Colonic mucosa (tissue), 4 donors: ENCODE data around the gene NCF2. TPM values are rescaled to one million over a fixed set of nuclear protein-coding genes. Genes with fewer than 3 reads are reported as not detected.

ENCODE experiments used
- DNase-seq: peaks from one replicate; pipeline ENCODE4 v3.0.0-alpha.2; 2020
- H3K27ac ChIP-seq: fragments of 200-600 bp; one replicate; pipeline ENCODE4 v1.8.0; 2021
- H3K27me3 ChIP-seq: fragments of 200-600 bp; one replicate; pipeline ENCODE4 v1.8.0; 2021
- H3K36me3 ChIP-seq: fragments of 200-600 bp; one replicate; pipeline ENCODE4 v1.8.0; 2021
- H3K4me1 ChIP-seq: fragments of 200-600 bp; one replicate; pipeline ENCODE4 v1.8.0; 2021; ENCODE audit warnings: mild to moderate bottlenecking
- H3K4me3 ChIP-seq: fragments of 200-600 bp; one replicate; pipeline ENCODE4 v1.8.0; 2021
- H3K9ac ChIP-seq, 2 donors: one replicate each; pipeline ENCODE4 v1.7.0; 2013; ENCODE audit warnings: control low read depth in 2 of 2, low read depth in 2 of 2, low read length in 2 of 2
- H3K9me3 ChIP-seq: fragments of 200-600 bp; one replicate; pipeline ENCODE4 v1.8.0; 2021
- intact Hi-C: fragments of 100-400 bp; cut with DNase I; formaldehyde crosslinking; loops from one replicate; pipeline ENCODE4 v1.14.1; 2022
- total RNA-seq, 2 donors: library from RNA; stranded (reverse); fragmentation: NEBNext Ultra II Directional in 1 of 2; extraction: Animal tissue kit (Norgen Biotek cat#: 25700) in 1 of 2; gene quantifications; one replicate each; pipeline ENCODE4 v1.2.1, GENCODE V29; 2021
- TF ChIP-seq, protein P1 (sequence below): fragments of 200-600 bp; IDR thresholded peaks from one replicate; pipeline ENCODE4 v1.8.0; 2022; ENCODE audit warnings: antibody characterized with exemption, mild to moderate bottlenecking
- donor health status: healthy.
- donor health status: DM: no; HTN: no; CAD: no.
- donor health status: DM: no; HTN: no; CAD: no.

The NCF2 gene
- total RNA-seq, 2 donors from 2014 or later: 2.5 to 9.1 TPM

DNA sequence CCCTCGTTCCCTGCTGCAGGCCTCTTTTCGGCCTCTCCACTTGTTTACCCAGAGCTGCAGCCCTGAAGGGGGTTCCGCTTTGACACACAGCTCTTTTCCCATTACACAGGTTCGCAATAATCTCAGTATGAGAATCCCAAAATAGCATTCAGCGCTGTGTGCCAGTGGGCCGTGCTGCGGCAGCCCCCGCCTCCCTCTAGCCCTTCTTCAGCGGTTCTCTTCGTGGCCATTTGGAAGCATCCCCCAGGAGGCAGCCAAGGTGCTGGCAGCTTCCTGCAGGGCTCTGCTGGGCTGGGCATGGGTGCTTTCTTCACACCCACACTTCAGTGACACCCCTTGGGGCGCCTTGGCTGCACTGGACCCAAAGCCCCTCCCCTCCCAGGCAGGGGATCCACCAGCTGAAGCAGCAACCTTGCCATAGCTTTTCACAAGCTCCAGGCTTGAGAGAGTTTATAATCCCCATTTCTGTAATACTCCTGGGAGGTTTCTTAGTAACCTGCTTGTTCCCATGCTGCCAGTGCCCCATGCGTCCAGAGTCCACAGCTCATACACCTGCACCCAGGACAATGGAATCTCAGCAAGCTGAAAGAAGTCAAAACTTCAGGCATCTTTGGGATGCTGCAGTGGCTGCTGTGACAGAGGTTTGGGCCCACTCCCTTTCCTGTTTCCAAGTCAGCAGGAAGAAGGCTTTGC is 8.1 kb downstream of the NCF2 start:
- no peaks in the 10 kb centered on the region for H3K9me3 ChIP-seq
- H3K9ac ChIP-seq: no peak overlapping the region
- intact Hi-C loops: no loop called here
- H3K4me3 ChIP-seq: no peak overlapping the region
- H3K4me1 ChIP-seq: no peaks in the 10 kb centered on the region
- no peak overlapping the region for H3K27ac ChIP-seq
- TF ChIP-seq, protein P1, sequence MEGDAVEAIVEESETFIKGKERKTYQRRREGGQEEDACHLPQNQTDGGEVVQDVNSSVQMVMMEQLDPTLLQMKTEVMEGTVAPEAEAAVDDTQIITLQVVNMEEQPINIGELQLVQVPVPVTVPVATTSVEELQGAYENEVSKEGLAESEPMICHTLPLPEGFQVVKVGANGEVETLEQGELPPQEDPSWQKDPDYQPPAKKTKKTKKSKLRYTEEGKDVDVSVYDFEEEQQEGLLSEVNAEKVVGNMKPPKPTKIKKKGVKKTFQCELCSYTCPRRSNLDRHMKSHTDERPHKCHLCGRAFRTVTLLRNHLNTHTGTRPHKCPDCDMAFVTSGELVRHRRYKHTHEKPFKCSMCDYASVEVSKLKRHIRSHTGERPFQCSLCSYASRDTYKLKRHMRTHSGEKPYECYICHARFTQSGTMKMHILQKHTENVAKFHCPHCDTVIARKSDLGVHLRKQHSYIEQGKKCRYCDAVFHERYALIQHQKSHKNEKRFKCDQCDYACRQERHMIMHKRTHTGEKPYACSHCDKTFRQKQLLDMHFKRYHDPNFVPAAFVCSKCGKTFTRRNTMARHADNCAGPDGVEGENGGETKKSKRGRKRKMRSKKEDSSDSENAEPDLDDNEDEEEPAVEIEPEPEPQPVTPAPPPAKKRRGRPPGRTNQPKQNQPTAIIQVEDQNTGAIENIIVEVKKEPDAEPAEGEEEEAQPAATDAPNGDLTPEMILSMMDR: no peak
- no peaks in the 10 kb centered on the region for H3K27me3 ChIP-seq
- no peak for DNase-seq
- no peaks in the 10 kb centered on the region for H3K36me3 ChIP-seq

DNA sequence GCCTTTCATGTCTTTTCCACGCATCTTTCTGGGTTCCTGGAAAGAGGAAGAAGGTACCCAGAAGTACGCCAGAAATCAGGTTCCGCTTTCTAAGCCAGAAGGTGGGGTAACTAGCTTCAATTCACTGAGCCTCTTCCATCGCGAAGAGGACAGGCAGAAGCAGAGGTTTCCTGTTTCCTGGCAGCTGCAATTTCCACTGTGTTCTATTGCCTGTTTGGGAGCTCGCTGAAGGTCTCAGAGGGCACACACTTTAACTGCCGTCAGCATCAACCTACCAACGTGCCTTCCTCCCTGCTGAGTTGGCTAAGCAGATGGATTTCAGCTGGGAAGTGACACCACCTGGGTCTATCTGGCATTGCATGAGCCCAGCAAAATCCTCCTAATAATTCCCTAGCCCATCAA is 10.0 kb downstream of the NCF2 start:
- Histone ChIP-seq H3K27me3 (no peaks in the 10 kb centered on the region), H3K36me3 (no peaks in the 10 kb centered on the region), H3K9ac (no peak overlapping the region), H3K4me3 (no peak overlapping the region), H3K9me3 (no peaks in the 10 kb centered on the region), H3K27ac (no peak overlapping the region), H3K4me1 (no peaks in the 10 kb centered on the region)
- intact Hi-C loops: no loop called here
- TF ChIP-seq, protein P1: no peak
- no peak for DNase-seq

DNA sequence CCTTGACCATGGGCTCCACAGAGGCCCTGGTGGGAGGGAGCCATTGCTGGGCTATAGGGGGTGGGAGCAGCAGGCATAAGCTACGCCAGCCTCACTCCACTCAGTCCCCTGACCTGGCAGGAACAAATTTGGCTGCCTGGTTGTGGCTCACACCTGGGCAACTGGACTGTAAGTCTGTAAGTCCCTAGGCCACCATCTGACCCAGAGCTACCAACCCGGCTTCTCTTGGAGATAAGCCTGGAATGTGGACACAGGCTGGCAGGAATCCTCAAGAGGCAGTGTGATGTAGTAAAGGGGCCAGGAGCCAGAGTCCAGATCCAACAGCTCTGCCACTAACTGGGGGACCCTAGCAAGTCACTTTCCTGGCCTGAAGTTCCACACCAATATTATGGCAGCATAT is 11.4 kb downstream of the NCF2 start:
- Histone ChIP-seq H3K4me1 (no peaks in the 10 kb centered on the region), H3K9me3 (no peaks in the 10 kb centered on the region), H3K27ac (no peak overlapping the region), H3K36me3 (no peaks in the 10 kb centered on the region), H3K4me3 (no peak overlapping the region), H3K27me3 (no peaks in the 10 kb centered on the region), H3K9ac (no peak overlapping the region)
- no peak for DNase-seq
- TF ChIP-seq, protein P1: no peak
- intact Hi-C loops: no loop called here

DNA sequence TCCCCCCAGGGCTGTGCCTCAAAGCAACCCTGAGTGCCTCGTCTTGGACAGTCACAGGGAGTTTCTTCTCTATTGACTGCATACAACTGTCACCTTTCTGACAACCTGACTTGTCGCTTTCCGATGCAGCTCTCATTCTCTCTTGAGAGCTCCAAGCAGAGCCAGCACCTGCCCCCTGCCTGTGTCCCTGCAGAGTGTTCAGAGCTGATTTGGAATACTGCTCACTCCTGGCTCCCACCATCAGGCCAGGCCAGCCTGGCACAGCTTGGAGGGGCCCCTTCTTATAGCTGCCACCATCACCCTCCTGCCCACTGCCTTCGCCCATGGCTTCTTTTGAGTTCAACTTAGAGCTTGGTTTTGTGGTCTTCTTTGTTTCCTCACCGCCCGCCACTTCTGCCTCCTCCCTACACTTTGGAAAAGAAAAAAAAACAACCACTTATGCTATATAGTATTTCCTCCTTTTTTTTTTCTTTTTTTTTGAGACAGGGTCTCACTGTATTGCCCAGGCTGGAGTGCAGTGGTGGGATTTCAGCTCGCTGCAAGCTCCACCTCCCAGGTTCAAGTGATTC is 12.3 kb downstream of the NCF2 start:
- H3K36me3 ChIP-seq: no peaks in the 10 kb centered on the region
- H3K27me3 ChIP-seq: no peaks in the 10 kb centered on the region
- TF ChIP-seq, protein P1: no peak
- no peaks in the 10 kb centered on the region for H3K4me1 ChIP-seq
- intact Hi-C loops: no loop called here
- no peak for DNase-seq
- H3K27ac ChIP-seq: no peak overlapping the region
- H3K9me3 ChIP-seq: no peaks in the 10 kb centered on the region
- no peak overlapping the region for H3K4me3 ChIP-seq
- H3K9ac ChIP-seq: no peak overlapping the region

DNA sequence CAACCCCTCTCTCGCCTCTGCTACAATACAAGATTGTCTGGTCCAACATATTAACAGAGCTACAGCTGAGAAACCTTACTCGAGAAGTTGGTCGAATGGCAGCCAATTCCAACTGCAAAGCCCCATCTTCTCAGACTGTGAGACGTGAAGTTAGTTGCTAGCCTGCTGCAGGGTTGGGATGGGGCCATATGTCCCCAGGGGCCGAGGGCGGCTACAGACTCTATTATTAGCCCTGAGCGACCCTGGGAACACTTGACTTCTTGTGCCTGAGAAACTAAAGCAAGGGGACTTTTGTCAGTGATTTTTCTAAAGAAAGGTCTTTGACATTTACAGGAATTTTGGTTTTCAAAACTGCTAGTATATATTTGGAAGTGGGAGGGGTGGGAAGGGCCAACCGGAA is 13.7 kb downstream of the NCF2 start:
- TF ChIP-seq, protein P1: no peak
- no peaks in the 10 kb centered on the region for H3K4me1 ChIP-seq
- no peak overlapping the region for H3K4me3 ChIP-seq
- no peak overlapping the region for H3K27ac ChIP-seq
- no peak overlapping the region for H3K9ac ChIP-seq
- H3K9me3 ChIP-seq: no peaks in the 10 kb centered on the region
- intact Hi-C loops: no loop called here
- DNase-seq: no peak
- H3K36me3 ChIP-seq: no peaks in the 10 kb centered on the region
- H3K27me3 ChIP-seq: no peaks in the 10 kb centered on the region
